CD4-positive, alpha-beta T cell treated with Interleukin-10 for 1 hour (primary cell): ENCODE measurements around the gene SPSB1.

Experiments used
- DNase-seq: peaks from one replicate; pipeline ENCODE4 v3.0.0-alpha.2; 2020

Gene SPSB1

DNA sequence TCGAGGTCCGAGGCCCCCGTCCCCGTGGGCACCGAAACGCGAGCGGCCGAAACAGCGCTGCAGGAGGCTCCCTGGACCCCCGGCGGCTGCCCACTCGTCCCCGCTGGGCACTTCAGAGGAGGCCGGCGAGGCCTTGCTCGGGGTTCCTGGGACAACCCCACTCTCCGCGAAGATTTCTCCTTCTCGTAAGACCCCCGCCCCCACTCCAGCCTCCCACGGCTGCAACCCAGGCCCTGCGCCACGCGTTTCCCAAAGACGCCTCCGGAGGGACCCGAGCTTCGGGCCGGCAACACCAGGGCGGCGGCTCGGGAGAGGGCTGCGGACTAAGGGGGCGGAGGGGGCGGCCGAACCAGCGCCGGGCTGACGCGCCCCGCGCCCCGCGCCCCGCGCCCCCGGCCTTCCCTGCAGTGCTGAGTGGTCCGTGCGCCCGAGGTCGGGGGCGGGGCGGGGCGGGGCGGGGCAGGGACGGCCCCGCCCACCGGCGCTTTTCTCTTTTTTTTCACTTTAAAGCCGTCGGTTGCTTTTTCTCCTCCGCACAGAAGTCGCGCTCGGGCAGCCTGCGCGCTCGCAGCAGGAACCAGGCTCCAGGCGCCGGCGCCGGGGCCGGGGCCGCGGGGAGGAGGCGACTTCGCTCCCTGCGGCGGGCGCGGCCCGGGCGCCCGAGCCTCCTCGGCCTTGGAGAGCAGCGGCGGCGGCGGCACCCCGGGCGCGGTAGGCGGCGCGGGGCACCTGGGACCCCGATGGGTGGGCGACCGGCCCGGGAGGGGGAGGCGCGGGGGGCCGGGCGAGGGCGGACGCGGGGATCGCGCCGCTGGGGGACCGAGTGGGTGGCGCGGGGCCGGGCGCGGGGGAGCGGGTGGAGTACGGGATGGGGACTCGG is at the start of gene SPSB1:
TSS of gene SPSB1 (plus strand) at position 534 of the 880 bp plus-strand sequence. CDS start 62,998 bp downstream, outside the sequence.
- DNase-seq: peak; percentile 75

DNA sequence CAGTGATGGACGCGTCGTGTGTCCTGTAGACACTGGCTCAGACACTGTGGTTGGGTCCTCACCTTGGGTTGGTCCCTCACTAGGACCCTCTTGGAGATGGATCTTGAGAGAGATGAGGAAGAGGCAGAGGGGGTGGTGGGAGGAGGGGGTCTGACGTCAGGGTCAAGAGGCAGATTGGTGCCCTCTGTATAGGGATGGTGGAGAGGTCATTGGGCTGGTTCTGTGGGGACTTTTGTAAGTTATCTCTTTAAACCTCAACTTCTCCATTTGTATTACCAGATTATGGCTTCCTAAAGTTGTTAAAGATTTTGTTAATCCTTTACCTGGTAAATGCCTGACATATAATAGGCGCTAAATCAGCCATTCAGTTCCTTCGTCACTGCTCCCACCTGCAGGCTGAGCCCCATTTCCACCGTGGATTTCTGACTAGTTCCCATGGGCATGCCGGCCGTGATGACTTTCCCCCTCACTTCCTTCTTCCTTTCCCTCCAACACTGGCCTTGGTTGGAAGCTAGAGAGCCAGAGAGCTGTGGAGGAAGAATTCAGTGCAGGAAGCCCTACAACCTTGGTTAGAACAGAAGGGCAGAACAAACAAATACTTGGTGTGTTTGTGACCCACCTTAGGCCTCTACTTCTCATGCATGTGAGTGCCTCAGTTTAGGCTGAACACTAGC is 49.5 kb upstream of the SPSB1 start:
- DNase-seq: no peak

DNA sequence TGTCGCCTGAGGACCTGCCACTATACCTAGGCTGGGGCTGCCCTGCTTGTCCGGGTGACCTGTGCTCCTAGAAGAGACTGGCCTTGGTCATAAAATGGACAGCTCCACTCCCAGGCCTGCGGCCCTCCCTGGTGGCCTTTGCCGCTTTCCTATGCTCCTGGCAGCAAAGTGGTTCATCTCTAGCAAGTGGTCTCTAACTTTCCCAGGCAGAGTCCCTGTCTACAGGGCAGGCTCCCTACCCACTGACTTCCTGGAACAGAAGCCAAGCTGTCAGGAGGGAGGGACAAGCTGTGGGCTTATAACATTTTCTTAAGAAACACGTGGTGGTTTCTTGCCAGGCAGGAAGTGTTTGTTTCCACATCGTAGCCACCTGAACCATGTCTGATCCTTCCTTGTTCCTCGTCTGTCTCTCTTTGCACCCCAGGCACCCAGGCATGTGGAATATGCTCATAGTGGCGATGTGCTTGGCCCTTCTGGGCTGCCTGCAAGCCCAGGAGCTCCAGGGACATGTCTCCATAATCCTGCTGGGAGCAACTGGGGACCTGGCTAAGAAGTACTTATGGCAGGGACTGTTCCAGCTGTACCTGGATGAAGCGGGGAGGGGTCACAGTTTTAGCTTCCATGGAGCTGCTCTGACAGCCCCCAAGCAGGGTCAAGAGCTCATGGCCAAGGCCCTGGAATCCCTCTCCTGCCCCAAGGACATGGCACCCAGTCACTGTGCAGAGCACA is 48.0 kb upstream of the SPSB1 start:
- no peak for DNase-seq

DNA sequence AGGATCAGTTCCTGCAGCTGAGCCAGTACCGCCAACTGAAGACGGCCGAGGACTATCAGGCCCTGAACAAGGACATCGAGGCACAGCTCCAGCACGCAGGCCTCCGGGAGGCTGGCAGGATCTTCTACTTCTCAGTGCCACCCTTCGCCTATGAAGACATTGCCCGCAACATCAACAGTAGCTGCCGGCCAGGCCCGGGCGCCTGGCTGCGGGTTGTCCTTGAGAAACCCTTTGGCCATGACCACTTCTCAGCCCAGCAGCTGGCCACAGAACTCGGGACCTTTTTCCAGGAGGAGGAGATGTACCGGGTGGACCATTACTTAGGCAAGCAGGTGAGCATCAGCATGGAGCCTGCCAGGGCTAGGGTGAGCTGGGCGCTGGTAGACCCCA is 47.5 kb upstream of the SPSB1 start:
- no peak for DNase-seq

DNA sequence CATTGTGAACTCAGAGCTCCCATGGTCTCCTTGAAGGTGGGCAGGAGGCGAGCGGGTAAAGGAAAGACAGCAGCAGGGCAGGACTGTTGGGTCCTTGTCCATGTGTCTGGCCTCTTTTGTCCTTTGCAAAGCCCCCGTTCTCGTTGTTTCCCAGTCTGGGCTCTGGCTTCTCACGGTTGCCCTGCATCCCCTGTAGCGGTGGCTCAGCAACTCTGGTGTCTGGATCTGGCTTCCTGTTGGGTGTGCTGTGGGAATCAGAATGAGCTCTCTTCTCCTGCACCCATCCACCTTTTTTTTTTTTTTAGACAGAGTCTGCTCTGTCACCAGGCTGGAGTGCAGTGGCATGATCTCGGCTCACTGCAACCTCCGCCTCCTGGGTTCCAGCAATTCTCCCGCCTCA is 47.0 kb upstream of the SPSB1 start:
- no peak for DNase-seq

DNA sequence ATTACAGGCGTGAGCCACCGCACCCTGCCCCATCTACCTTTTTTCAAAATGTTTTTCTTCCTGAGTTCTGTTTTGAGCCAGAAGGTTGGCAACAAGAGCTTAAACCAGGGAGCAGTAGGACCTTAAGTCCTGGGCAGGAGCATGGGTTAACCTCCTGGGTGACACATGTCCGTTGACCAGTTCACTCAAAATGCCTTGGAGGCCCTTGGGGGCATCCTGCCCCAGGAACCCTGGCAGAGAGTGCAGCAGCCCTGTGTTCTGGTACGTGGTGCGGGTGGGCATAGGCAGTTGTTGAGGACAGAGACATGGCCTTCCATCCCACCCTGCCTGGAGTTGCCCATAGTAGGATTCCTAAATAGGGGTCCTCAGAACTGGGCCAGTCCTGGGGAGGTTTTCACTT is 46.5 kb upstream of the SPSB1 start:
- DNase-seq: no peak

DNA sequence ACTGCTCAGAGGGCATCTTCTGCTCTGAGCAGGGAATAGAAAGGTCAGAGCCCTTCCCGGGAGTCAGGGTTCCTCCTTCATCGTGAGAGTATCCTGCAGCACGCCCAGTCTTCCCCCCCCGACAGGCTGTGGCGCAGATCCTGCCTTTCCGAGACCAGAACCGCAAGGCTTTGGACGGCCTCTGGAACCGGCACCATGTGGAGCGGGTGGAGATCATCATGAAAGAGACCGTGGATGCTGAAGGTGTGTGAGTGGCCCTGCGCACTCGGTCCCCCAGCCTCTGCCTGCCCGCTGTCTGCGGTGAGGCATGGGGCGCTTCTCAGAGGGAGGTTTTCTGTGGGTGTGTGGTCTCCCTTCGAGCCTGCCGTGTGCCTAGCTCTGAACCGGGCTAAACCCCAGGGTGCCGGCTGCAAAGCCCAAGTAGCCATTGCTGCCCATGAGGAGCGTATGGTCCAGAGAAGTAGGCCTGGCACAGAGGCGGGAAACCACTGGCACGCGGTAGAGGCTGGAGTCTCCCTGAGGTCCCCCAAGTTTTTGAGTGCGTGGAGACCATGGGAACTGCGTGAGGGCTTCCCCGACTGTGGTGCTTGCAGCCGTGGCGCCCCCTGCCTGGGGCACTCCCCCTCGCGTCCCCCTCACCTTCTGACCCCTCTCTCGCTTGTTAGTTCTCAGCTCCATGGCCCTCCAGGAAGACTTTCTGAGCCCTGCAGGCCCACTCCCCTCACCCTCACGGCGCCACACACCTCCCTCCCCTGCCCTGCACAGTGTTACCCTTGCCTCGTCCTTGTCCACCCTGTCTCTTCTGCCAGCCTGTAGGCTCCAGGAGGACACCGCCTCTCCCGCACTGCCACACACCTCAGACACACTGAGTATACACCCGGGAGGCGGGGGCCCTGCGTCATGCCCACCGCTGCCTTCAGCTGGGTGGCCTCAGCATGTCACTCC is 45.6 kb upstream of the SPSB1 start:
- no peak for DNase-seq

DNA sequence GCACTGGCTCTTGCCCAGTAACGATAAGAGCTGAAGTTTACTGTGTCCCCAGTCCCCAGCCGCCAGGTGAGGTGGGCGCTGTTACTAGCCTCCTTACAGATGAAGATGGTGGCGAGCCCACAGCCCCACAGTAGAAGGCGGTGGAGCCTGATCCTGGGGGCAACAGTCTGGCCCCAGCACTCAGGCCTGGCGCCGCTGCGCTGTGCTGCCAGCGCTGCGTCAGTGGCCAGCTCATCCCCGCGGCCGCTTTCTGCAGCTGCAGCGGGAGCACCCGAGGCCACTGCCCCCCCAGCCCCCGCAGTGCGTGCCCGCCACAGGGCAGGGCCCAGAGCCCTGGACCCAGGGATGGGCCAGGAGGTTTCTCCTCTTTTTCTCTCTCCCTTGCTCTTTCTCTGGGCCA is 44.8 kb upstream of the SPSB1 start:
- no peak for DNase-seq

DNA sequence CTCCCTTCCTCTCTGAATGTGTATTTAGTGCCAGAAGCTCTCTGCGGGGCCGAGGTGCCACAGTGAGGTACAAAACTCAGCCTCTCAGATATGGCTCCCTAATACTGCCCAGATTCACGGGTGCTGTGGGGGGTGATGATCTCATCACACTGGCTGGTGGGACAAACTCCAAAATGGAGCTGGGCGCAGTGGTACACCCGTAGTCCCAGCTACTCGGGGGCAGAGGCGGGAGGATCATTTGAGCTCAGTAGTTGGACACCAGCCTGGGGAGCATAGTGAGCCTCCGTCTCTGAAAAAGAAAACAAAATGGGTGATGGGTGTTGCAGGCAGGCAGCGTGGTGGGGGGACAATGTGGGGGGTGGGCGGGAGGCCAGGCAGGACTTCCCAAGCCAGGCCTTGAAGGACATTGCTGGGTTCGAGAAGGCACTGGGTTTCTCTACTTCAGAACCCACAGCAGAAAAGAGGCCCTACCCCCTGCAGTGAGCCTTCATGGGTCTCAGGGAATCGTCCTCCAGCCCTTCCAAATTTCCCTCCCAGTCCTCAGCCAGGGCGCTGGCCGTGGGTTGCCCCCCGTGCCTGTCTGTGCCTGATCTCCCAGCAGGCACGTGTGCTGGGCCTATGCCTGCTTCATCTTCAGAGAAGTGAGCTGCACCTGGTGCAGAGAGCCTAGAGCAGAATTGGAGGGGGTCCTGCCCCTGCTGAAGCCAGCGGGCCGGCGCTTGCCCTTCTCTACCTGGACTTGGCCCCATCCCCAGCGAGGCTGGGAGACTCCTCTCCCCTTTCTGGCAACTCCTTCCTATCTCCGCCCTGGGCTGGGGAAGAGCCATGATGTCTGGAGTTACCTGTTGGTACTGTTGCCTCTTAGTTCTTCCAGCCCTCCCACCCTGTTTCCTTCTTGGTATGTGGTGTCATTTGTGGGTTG is 44.1 kb upstream of the SPSB1 start:
- no peak for DNase-seq

DNA sequence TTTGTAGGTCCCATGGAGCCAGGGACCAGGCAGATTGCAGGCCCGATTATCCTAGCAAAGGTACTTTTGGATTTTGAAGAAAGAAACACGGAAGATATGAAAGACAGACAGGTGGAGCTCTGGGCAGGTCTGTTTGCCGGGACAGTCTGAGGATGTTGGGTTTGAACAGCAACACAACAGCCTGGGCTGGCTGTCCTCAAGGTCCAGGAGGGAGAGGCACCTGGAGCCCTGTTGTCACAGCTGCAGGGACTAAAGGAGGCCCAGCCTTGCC is 43.5 kb upstream of the SPSB1 start:
- no peak for DNase-seq

DNA sequence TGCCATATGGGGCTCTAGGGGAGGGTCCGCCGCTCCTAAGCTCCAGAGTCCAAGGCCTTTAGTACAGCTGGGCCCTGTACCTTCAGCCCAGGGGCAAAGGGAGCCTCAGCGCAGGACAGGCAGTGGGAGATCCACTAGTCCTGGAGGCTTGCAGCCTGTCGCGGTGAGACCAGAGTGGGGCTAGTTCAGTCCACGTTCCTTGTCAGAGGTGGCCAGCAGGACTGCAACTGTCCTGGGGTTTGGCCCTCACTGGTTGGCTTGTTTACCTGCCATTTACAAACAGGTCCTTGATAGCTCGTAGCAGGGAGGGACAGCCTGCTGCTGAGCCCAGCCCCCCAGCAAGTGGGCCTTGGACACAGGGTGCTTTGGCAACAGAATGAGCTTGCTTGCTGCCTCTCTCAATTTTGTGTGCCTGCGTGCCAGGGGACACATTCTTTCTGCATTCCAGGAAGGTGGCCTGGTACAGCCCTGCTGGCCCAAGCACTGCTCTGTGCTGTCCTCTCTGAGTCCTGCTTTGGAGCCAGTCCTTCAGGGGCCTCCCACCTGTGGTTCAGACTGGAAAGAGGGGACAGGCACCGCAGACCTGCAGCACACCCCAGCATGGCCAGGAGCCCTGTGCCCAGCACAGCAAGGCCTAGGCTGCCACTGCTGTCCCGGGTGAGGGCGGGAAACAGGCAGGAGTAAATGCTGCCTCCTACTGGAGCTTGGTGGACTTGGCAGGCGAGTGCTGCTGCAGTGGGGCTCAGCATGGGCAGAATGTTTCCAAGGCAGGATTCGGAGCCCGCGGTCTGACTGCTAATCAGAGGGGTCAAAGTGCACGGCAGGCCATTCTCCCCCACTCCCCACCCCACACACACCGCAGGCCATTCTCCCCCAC is 42.9 kb upstream of the SPSB1 start:
- DNase-seq: peak; percentile 21

DNA sequence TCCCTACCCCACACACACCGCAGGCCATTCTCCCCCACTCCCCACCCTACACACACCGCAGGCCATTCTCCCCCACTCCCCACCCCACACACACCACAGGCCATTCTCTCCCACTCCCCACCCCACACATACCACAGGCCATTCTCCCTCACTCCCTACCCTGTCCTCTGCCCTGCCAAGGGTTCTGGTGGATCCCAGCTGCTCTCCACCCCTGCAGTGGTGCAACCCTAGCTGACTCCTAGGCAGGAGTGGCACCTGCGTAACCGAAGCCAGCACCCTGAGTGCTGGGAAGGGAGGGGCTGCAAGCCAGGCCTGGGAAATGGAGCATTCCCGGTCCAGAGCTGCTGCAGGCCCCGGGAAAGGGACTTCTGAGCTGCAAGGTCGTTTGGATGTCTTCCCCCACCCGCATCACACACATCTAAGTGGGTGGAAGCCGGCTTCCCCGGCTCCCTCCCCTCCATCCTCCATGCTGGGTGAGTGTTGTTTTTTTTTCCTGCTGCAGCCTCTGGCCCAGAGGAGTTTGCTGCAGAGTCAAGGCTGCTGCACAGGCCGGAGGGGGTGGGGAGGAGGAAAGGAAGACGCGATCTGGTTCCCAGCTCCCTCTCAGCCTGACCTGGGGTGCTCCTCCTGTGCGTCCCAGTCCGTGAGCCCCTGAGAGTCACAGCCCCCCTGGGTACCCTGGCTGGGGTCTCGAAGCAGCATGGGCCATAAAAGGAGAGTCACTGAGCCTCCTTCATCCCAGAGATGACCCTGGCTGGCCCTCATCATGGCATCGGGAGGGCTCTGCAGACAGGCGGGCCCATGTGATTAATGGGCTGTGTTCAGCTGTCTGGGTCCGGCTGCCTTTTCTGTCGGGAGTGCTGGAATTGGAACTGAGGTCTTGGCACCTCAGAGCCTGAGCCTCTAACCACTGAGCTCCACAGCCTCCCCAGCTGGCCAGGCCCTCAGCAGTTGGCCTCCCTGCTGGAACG is 42.0 kb upstream of the SPSB1 start:
- DNase-seq: no peak

DNA sequence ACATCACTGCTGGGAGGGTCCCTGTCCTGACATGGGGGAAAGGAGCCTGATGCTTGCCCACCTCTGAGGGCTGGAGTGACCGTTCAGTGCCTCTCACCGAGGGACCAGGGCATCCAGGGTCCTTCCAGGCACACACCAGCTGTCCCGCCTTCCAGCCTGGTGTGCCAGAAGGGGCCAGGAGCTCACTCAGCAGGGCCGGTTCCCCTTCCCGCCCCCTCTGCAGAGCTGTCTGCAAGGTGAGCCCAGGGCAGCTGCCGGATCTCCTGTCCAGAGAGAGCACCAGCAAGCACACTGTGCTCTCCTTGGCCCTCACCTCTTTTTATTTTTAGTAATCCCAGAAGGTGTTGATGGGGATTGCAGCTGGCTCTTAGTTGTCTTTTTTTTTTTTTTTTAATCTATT is 41.2 kb upstream of the SPSB1 start:
- no peak for DNase-seq

DNA sequence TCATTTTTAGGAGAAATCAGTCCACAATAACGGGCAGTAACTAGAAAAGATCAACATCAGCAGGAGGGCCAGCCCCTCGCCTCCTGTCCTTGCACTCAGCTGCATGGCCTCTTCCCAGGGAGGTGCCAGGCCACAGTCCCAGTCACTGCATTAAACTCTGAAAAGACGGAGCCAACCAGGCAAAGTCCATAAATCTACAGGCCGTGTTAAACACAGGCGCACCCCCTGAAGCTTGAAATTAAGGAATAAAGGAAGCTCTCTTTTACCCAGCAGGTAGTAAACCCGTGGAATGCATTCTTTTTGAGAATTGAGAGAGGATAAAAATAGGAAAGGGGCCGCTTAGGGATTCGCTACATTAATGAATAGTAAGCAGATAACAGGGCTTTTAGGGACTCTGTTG is 39.7 kb upstream of the SPSB1 start:
- DNase-seq: no peak

DNA sequence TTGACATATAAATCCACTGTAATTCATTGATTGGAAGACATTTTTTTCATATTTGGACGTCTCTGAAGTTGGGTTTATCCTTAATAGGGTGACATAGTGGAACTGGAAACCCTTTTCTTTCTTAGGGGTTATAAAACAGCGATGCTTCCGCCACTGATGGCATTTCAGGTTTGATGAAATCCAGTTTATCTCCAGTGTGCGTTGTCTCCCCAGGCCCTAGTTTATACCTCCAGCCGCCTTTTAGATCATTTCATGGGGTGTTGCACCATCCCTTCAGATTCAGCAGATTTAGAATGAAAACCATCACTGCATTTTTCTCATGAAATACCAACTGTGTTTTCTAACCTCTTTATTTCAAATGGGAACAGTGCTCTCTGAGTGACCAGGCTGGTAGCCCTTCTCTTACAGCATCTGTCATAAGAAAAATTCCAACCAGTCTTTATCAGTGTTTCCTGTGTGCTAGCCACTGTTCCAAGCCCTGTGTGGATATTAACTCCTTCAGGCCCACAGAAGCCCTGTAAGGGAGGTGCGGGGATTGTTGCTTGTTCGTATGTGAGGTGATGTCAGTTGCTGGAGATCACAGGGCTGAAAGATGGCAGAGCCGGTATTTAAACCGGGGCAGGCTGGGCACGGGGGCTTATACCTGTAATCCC is 39.1 kb upstream of the SPSB1 start:
- DNase-seq: no peak

DNA sequence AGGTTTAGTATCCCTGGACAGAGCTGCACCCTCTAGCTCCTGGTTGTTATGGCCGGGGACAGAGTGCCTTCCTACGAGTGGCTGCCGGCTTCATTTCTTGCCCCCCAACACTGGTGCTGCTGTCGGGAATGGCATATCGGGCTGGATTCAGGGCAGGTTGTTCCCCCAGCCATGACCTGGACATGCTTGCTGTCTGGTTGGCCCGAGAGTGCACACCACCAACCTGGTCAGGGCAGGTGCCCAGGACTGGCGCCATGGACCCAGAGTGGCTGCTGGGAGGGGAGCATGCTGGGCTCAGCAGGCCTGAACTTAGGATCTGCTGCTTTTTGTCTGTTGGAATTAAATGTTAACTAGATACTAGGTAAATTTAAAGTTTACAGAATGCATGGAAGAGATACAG is 36.4 kb upstream of the SPSB1 start:
- no peak for DNase-seq

DNA sequence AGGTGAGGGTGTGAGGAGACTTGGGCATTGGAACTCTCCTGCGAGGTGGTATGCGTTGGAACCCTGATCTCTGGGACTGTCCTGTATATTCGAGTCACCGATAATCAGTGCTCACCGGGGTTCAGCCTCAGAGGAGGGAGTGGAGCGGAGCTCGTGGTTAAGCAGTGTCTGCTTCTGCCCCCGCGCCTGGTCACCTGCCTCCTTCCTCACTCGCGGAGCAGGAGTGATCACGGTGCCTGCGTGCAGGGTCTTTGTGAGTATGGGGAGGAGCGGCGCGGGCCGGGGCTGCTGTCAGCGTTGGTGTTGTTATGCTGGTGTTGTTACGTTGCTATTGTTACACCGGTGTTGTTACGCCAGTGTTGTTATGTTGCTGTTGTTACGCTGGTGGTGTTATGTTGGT is 34.8 kb upstream of the SPSB1 start:
- no peak for DNase-seq

DNA sequence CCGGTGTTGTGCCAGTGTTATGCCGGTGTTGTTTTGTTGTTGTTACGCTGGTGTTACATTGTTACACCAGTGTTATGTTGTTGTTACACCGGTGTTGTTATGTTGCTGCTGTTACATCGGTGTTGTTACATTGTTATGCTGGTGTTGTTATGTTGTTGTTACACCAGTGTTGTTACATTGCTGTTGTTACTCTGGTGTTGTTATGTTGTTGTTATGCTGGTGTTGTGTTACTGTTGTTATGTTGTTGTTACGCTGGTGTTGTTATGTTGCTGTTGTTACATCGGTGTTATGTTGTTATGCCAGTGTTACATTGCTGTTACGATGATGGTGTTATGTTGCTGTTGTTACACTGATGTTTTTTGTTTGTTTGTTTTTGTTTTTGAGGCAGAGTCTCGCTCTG is 34.1 kb upstream of the SPSB1 start:
- no peak for DNase-seq
